CD4-positive, alpha-beta T cell treated with Interleukin-15 for 1 hour (primary cell): ENCODE data around the gene PNRC1.
"Not testable (repeated sequence)": the region's sequence is repeated elsewhere in the genome, so short reads cannot be mapped to it uniquely, and the experiment has no call there.

ENCODE experiments used
- DNase-seq: peaks from one replicate; pipeline ENCODE4 v3.0.0-alpha.2; 2020

Gene PNRC1

GRCh38 chr6:89080281-89081128 lies at the start of gene PNRC1:
PNRC1 (plus strand) TSS chr6:89080751; CDS start chr6:89080895, 144 bp downstream.
- DNase-seq = peak; percentile 100

GRCh38 chr6:89032599-89032998 lies 48.0 kb upstream of the PNRC1 start:
- DNase-seq = no peak

GRCh38 chr6:89033461-89033860 lies 47.1 kb upstream of the PNRC1 start:
- no peak for DNase-seq

- DNase-seq = not testable (repeated sequence)
Measured at GRCh38 chr6:89034116-89034515, 46.4 kb upstream of the PNRC1 start.

GRCh38 chr6:89034586-89035251 lies 45.8 kb upstream of the PNRC1 start:
- peak; percentile 73 for DNase-seq

GRCh38 chr6:89035252-89036101 lies 45.1 kb upstream of the PNRC1 start:
- peak; percentile 50 for DNase-seq

GRCh38 chr6:89037141-89037900 lies 43.2 kb upstream of the PNRC1 start:
- no peak for DNase-seq

- DNase-seq = not testable (repeated sequence)
Measured at GRCh38 chr6:89037901-89038293, 42.7 kb upstream of the PNRC1 start.

GRCh38 chr6:89042664-89043063 lies 37.9 kb upstream of the PNRC1 start:
- no peak for DNase-seq

- no peak for DNase-seq
Measured at GRCh38 chr6:89044328-89045010, 36.1 kb upstream of the PNRC1 start.

GRCh38 chr6:89045011-89045387 lies 35.6 kb upstream of the PNRC1 start:
- peak; percentile 29 for DNase-seq

- DNase-seq = no peak
Measured at GRCh38 chr6:89045576-89045975, 35.0 kb upstream of the PNRC1 start.

GRCh38 chr6:89047473-89047872 lies 33.1 kb upstream of the PNRC1 start:
- DNase-seq = no peak

- no peak for DNase-seq
Measured at GRCh38 chr6:89048288-89048923, 32.1 kb upstream of the PNRC1 start.

GRCh38 chr6:89048985-89049384 lies 31.6 kb upstream of the PNRC1 start:
- DNase-seq = no peak

GRCh38 chr6:89050155-89050554 lies 30.4 kb upstream of the PNRC1 start:
- DNase-seq = no peak

- DNase-seq = no peak
Measured at GRCh38 chr6:89050697-89051096, 29.9 kb upstream of the PNRC1 start.

GRCh38 chr6:89051676-89052075 lies 28.9 kb upstream of the PNRC1 start:
- no peak for DNase-seq

GRCh38 chr6:89054208-89054607 lies 26.3 kb upstream of the PNRC1 start:
- no peak for DNase-seq

- no peak for DNase-seq
Measured at GRCh38 chr6:89057759-89058158, 22.8 kb upstream of the PNRC1 start.

GRCh38 chr6:89058627-89059026 lies 21.9 kb upstream of the PNRC1 start:
- DNase-seq = no peak
